Muscle of back (tissue), 11 donors: ENCODE data around the gene PDYN. TPM values are rescaled to one million over a fixed set of nuclear protein-coding genes. Genes with fewer than 3 reads are reported as not detected.
A peak's percentile ranks its signal among the peaks of the same experiment; 100 is the strongest.

Source experiments
- DNase-seq, 3 donors: peaks; one replicate each; pipeline versions ENCODE4 v3.0.0 to v3.0.0-alpha.2; 2013
- polyA plus RNA-seq, 10 donors: library from polyadenylated mRNA; unstranded; fragments of 120-200 nt; gene quantifications; one replicate each; pipeline ENCODE4 v1.2.1, GENCODE V29; 2013; ENCODE audit not compliant: insufficient read length in 10 of 10

The PDYN gene
- polyA plus RNA-seq, 10 donors = not detected

- DNase-seq = peak; percentile 39 to 54 (median 49)
Observed at GRCh38 chr20:1935696-1936366, 58.0 kb downstream of the PDYN start.

- peak in 1 of 3 donors; percentile 60 for DNase-seq
Observed at GRCh38 chr20:1934721-1935573, 58.9 kb downstream of the PDYN start.

GRCh38 chr20:1934156-1934555, 59.7 kb downstream of the PDYN start:
- DNase-seq = peak; percentile 51 to 57 (median 54)

DNA sequence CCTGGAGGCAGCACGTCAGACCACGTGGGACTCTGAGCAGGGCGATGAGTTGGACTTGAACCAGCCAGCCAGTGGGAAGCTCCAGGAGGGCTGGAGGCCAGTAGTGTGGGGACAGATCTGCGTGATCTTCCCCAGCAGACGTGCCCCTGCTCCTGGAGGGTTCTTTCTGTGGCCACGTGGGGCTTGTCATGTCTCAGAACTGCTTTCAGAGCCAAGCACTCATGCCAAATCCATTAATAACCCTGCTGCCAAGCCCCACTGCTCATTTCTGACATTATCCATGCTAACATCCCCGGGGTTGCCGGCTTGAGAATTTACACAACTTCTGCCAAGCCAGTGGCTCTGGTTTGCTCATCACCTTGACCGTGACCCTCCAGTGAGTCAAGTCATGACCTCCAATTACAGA, 60.4 kb downstream of the PDYN start:
- peak in 2 of 3 donors; percentile 35 to 45 for DNase-seq

GRCh38 chr20:1932971-1933370, 60.9 kb downstream of the PDYN start:
- no peak for DNase-seq

- DNase-seq = no peak
Observed at GRCh38 chr20:1931830-1932229, 62.0 kb downstream of the PDYN start.

DNA sequence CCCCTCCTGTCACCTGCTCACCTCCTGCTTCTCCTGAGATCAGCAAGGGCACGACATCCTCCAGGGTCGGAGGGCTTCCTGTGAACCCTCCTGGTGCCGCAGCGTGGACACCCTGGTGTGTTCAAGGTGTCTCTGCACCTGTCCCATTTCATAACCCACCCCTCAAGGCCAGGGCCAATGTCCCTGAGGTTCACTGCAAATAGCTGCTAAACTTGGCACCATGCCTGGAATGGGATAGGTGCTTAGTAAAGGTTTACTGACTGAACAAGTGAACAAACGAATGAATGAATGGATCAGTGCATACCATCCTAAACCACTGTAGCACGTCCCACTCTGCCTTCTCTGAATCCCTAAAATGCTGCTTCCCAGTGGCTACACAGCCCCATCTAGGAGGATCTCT, 63.7 kb downstream of the PDYN start:
- DNase-seq = no peak

GRCh38 chr20:1929460-1929859, 64.4 kb downstream of the PDYN start:
- DNase-seq = no peak

DNA sequence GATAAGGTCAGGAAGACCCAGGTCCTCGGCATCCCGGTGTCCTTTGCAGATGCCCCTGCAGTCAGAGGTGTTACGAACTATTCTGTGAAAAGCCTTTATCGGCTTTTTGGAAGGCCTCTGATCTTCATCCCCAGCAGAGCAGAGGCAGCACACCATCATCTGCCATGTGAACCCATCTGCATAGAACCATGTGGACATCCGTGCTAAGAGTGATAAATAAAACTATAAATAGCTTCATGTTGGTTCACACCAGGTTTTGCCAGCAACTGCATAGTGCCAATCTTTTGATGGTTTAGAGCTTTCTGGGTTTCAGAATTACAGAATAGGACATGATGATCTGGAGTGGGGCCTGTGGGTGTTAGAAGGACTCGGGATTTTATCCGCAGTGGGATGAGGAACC, 65.1 kb downstream of the PDYN start:
- DNase-seq = no peak

Other genes starting within 250 kb of the PDYN start
- gene SIRPA, start 98.7 kb downstream of the PDYN start, polyA plus RNA-seq = 10 to 100 TPM; 25.8 to 33.2 (median 28.9) TPM
- 10 to 100 TPM in 2 of 10 donors, 1 to 10 TPM in 8; 6.7 to 10.5 (median 7.9) TPM for gene STK35, start 107.8 kb upstream of the PDYN start, polyA plus RNA-seq